Parathyroid adenoma (tissue), 2 donors: Measurements from ENCODE around the gene SLC16A1.

ENCODE experiments used
- H2AFZ ChIP-seq: fragments of 300-600 bp; sonication (generic); one replicate; pipeline ENCODE4 v1.7.0; 2017; ENCODE audit warnings: antibody characterized with exemption, mild to moderate bottlenecking
- H3K27ac ChIP-seq: fragments of 300-600 bp; sonication (generic); one replicate; pipeline ENCODE4 v1.7.0; 2017
- H3K27me3 ChIP-seq: fragments of 300-600 bp; sonication (generic); one replicate; pipeline ENCODE4 v1.7.0; 2017; ENCODE audit warnings: low read length; ENCODE audit not compliant: control insufficient read depth, insufficient read depth
- H3K36me3 ChIP-seq: fragments of 300-600 bp; sonication (generic); one replicate; pipeline ENCODE4 v1.7.0; 2017; ENCODE audit warnings: low read length; ENCODE audit not compliant: control insufficient read depth, insufficient read depth
- H3K4me1 ChIP-seq: fragments of 300-600 bp; sonication (generic); one replicate; pipeline ENCODE4 v1.7.0; 2017; ENCODE audit warnings: control low read depth
- H3K4me2 ChIP-seq: fragments of 300-600 bp; sonication (generic); one replicate; pipeline ENCODE4 v1.7.0; 2017; ENCODE audit warnings: low read length
- H3K4me3 ChIP-seq: fragments of 300-600 bp; sonication (generic); one replicate; pipeline ENCODE4 v1.7.0; 2017; ENCODE audit warnings: low read depth, low read length
- H3K79me2 ChIP-seq: fragments of 300-600 bp; sonication (generic); one replicate; pipeline ENCODE4 v1.7.0; 2017; ENCODE audit warnings: control low read depth
- H3K9ac ChIP-seq: fragments of 300-600 bp; sonication (generic); one replicate; pipeline ENCODE4 v1.7.0; 2017; ENCODE audit warnings: mild to moderate bottlenecking
- H3K9me3 ChIP-seq: fragments of 300-600 bp; sonication (generic); one replicate; pipeline ENCODE4 v1.7.0; 2017; ENCODE audit warnings: low read length; ENCODE audit not compliant: control insufficient read depth
- TF ChIP-seq, protein P1 (sequence below): fragments of 300-600 bp; sonication (generic); IDR thresholded peaks from one replicate; pipeline ENCODE4 v1.7.0; 2017; ENCODE audit warnings: antibody characterized with exemption, mild to moderate bottlenecking
- donor health status: primary hyperparathyroidism.

The SLC16A1 gene

DNA sequence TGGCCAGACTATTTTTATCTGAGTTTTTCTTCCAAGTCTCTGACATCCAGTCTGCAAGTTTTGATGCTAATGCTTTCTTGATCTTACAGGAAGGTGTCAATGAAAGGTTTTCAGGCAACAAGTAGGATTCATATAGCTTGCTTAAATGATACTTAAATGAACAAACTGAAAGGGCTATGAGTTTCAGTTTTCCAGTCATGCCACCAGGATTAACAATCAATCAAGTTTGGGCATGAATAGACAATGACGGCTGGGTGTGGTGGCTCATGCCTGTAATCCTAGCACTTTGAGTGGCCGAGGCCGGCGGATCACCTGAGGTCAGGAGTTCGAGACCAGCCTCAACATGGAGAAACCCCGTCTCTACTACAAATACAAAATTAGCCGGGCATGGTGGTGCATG is 34.3 kb upstream of the SLC16A1 start:
- Histone ChIP-seq H3K79me2 (no peaks in the 10 kb centered on the region), H3K4me2 (no peak overlapping the region), H3K27me3 (no peaks in the 10 kb centered on the region), H2AFZ (no peak overlapping the region), H3K4me3 (no peak overlapping the region), H3K4me1 (no peaks in the 10 kb centered on the region), H3K27ac (no peak overlapping the region), H3K9me3 (no peaks in the 10 kb centered on the region), H3K9ac (no peak overlapping the region), H3K36me3 (no peaks in the 10 kb centered on the region)
- TF ChIP-seq, protein P1, sequence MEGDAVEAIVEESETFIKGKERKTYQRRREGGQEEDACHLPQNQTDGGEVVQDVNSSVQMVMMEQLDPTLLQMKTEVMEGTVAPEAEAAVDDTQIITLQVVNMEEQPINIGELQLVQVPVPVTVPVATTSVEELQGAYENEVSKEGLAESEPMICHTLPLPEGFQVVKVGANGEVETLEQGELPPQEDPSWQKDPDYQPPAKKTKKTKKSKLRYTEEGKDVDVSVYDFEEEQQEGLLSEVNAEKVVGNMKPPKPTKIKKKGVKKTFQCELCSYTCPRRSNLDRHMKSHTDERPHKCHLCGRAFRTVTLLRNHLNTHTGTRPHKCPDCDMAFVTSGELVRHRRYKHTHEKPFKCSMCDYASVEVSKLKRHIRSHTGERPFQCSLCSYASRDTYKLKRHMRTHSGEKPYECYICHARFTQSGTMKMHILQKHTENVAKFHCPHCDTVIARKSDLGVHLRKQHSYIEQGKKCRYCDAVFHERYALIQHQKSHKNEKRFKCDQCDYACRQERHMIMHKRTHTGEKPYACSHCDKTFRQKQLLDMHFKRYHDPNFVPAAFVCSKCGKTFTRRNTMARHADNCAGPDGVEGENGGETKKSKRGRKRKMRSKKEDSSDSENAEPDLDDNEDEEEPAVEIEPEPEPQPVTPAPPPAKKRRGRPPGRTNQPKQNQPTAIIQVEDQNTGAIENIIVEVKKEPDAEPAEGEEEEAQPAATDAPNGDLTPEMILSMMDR, result no peak

DNA sequence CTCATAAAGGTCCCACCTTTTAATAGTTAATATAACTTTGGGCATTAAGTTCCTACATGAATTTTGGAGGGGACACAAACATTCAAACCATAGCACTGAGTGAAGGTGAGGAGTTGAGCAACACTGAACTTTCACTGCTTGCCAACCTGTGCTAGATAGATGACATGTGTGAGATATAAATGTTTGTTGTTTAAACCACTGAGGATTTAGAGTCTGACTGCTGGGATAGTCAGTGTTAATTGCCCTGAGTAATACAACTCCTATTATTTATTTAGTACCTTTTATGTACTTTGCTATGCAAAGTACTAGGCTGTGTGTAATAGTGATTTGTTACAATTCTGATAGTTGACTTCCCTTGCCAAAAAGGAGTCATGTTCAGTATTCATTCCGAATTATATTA is 32.4 kb upstream of the SLC16A1 start:
- Histone ChIP-seq H3K4me3 (no peak overlapping the region), H3K36me3 (no peaks in the 10 kb centered on the region), H3K4me1 (no peaks in the 10 kb centered on the region), H3K27me3 (no peaks in the 10 kb centered on the region), H2AFZ (no peak overlapping the region), H3K9me3 (no peaks in the 10 kb centered on the region), H3K27ac (no peak overlapping the region), H3K79me2 (no peaks in the 10 kb centered on the region), H3K4me2 (no peak overlapping the region), H3K9ac (no peak overlapping the region)
- TF ChIP-seq, protein P1, result no peak

DNA sequence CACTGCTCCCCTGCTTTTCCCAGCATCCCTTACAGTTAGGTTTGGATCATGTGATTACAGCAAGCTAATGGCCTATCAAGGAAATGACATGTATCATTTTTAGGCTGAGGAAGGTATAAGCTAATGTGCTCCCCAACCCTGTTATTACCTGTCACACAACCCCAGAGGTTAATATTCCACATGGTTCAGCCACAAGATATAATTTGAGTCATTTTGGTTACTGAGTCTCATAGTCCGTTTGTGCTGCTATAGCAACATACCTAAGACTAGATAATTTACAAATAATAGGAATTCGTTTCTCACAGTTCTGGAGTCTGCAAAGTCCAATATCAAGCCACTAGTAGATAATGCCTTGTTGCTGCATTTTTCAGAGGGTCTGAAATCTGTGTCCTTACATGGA is 29.1 kb upstream of the SLC16A1 start:
- TF ChIP-seq, protein P1, result no peak
- no peak overlapping the region for H3K4me3 ChIP-seq
- H3K79me2 ChIP-seq, result no peaks in the 10 kb centered on the region
- no peak overlapping the region for H3K4me2 ChIP-seq
- no peak overlapping the region for H3K9ac ChIP-seq
- no peak overlapping the region for H3K27ac ChIP-seq
- H3K27me3 ChIP-seq, result no peaks in the 10 kb centered on the region
- no peaks in the 10 kb centered on the region for H3K9me3 ChIP-seq
- H3K36me3 ChIP-seq, result no peaks in the 10 kb centered on the region
- H3K4me1 ChIP-seq, result no peaks in the 10 kb centered on the region
- no peak overlapping the region for H2AFZ ChIP-seq

DNA sequence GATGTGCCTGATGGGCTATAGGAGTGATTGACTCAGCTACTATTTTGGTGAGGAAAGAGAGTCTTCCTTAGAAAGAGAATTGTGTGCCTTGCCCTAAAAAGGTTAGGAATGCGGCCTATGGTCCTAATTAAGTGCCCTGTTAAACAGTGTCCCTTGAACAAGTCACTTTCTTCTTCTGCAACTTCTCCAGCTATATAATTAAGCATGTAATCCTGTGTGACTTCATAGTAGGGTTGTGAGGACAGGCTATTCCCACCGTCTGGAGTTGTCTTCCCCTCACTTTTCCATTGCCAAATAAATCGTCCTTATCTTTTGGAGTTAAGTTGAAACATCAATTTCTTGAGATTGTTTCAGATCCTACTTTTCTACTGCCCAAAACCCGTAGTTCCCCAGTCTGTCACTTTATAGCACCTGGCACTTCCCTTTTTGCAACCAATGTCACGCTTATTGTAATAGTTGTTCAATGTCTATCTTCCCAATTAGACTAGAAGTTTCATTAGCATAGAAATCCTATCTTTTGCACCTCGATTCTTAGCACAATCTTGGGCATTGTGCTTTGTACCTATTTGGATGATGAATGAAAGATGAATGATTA is 27.6 kb upstream of the SLC16A1 start:
- Histone ChIP-seq H3K27me3 (no peaks in the 10 kb centered on the region), H2AFZ (no peak overlapping the region), H3K9ac (no peak overlapping the region), H3K36me3 (no peaks in the 10 kb centered on the region), H3K4me1 (no peaks in the 10 kb centered on the region), H3K79me2 (no peaks in the 10 kb centered on the region), H3K4me3 (no peak overlapping the region), H3K9me3 (no peaks in the 10 kb centered on the region), H3K27ac (no peak overlapping the region), H3K4me2 (no peak overlapping the region)
- TF ChIP-seq, protein P1, result no peak

DNA sequence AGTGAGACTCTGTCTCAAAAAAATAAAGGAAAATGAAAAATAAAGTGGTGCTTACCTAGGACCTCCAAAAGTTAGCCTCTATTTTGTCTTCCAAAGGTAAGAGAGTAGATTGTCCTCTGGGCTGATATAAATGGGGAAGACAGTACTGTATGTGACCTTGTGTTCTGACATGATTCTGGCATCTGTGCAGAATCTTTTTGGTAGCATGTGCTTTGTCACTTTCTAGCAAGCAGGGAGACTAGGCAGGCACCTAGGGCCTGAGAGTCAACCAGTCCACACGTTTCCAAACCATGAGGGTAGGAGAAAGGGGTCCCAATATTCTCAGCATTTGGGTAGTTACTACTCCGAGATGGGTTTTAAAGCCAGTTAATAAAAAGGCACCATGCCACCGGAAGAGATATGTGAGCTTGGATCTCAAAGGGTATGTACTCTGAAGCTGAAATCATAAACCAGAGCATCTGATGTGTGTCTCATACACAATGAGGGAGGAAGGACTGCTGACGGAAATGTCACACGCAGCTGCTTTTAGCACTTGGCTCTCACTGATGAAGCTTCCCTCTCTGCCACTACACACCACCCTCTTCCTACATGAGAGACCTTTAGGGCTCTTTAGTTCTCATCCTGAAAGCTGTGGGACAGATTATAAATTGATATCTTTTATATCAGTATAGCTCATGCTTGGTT is 27.0 kb upstream of the SLC16A1 start:
- no peaks in the 10 kb centered on the region for H3K27me3 ChIP-seq
- no peak overlapping the region for H2AFZ ChIP-seq
- H3K79me2 ChIP-seq, result no peaks in the 10 kb centered on the region
- no peak overlapping the region for H3K4me2 ChIP-seq
- H3K9me3 ChIP-seq, result no peaks in the 10 kb centered on the region
- H3K36me3 ChIP-seq, result no peaks in the 10 kb centered on the region
- H3K9ac ChIP-seq, result no peak overlapping the region
- H3K27ac ChIP-seq, result no peak overlapping the region
- no peaks in the 10 kb centered on the region for H3K4me1 ChIP-seq
- TF ChIP-seq, protein P1, result no peak
- no peak overlapping the region for H3K4me3 ChIP-seq
